HG03139 (cell line): ENCODE measurements around the gene NRN1L.
"Not testable (repeated sequence)": the region's sequence is repeated elsewhere in the genome, so short reads cannot be mapped to it uniquely, and the experiment has no call there.

Source experiments
- ATAC-seq: cut with Tn5 transposase; IDR thresholded peaks from one replicate; pipeline ENCODE4 v1.9.1; 2021; ENCODE audit not compliant: unreplicated experiment

Gene NRN1L

GRCh38 chr16:67884684-67885083, at the start of gene NRN1L:
NRN1L (plus strand) TSS chr16:67884885; CDS start chr16:67884904, 19 bp downstream.
- no peak for ATAC-seq

GRCh38 chr16:67837190-67837589, 47.5 kb upstream of the NRN1L start:
- not testable (repeated sequence) for ATAC-seq

GRCh38 chr16:67837811-67838210, 46.9 kb upstream of the NRN1L start:
- no peak for ATAC-seq

GRCh38 chr16:67841198-67841815, 43.4 kb upstream of the NRN1L start:
- ATAC-seq: no peak

- ATAC-seq: peak; percentile 40
Measured at GRCh38 chr16:67841816-67842508, 42.7 kb upstream of the NRN1L start, which contains the start of gene THAP11. THAP11 (plus strand) TSS chr16:67842320; CDS start chr16:67842555, 235 bp downstream.

GRCh38 chr16:67842509-67843342, 42.0 kb upstream of the NRN1L start:
- peak; percentile 1 for ATAC-seq

GRCh38 chr16:67843343-67843765, 41.3 kb upstream of the NRN1L start:
- ATAC-seq: no peak

GRCh38 chr16:67844497-67844896, 40.2 kb upstream of the NRN1L start:
- no peak for ATAC-seq

GRCh38 chr16:67845291-67846062, 39.2 kb upstream of the NRN1L start:
- no peak for ATAC-seq

- ATAC-seq: no peak
Measured at GRCh38 chr16:67846063-67846319, 38.7 kb upstream of the NRN1L start.

- ATAC-seq: peak; percentile 53
Measured at GRCh38 chr16:67846320-67847063, 38.2 kb upstream of the NRN1L start, which contains the start of gene NUTF2. NUTF2 (plus strand) TSS chr16:67846933; CDS start chr16:67865131, 18,198 bp downstream.

GRCh38 chr16:67847064-67847861, 37.4 kb upstream of the NRN1L start, which contains the start of gene CENPT:
CENPT (minus strand) TSS chr16:67847693; CDS start chr16:67833859, 13,834 bp downstream.
- peak; percentile 22 for ATAC-seq

GRCh38 chr16:67848118-67848517, 36.6 kb upstream of the NRN1L start:
- ATAC-seq: no peak

GRCh38 chr16:67853670-67854069, 31.0 kb upstream of the NRN1L start:
- no peak for ATAC-seq

- ATAC-seq: no peak
Measured at GRCh38 chr16:67855789-67856188, 28.9 kb upstream of the NRN1L start.

GRCh38 chr16:67856927-67857546, 27.6 kb upstream of the NRN1L start:
- ATAC-seq: no peak

- ATAC-seq: no peak
Measured at GRCh38 chr16:67857547-67858233, 27.0 kb upstream of the NRN1L start.

- ATAC-seq: no peak
Measured at GRCh38 chr16:67858500-67858899, 26.2 kb upstream of the NRN1L start.
